Activated CD8-positive, alpha-beta memory T cell treated with anti-CD3 and anti-CD28 coated beads, Interleukin-2, amount 50 U/mL, for 24 hours (primary cell): ENCODE results near the gene CHMP2A.
"Not testable (repeated sequence)": the region's sequence is repeated elsewhere in the genome, so short reads cannot be mapped to it uniquely, and the experiment has no call there.

Experiments used
- DNase-seq: peaks from one replicate; pipeline ENCODE4 v3.0.0-alpha.2; 2020; ENCODE audit errors: extremely low read depth

Gene CHMP2A

GRCh38 chr19:58554494-58555368 is at the start of gene CHMP2A:
Gene CHMP2A, minus strand, starts transcription at chr19:58555105. Its CDS starts 893 bp downstream, at chr19:58554212.
- DNase-seq: peak; percentile 98

- no peak for DNase-seq
Measured at GRCh38 chr19:58586133-58586765, 31.3 kb upstream of the CHMP2A start.

- DNase-seq: no peak
Measured at GRCh38 chr19:58585442-58586132, 30.7 kb upstream of the CHMP2A start.

GRCh38 chr19:58584498-58585441 is 29.9 kb upstream of the CHMP2A start:
- no peak for DNase-seq

GRCh38 chr19:58582985-58583384 is 28.1 kb upstream of the CHMP2A start:
- no peak for DNase-seq

GRCh38 chr19:58581227-58582141 is 26.6 kb upstream of the CHMP2A start:
- DNase-seq: peak; percentile 72

- DNase-seq: no peak
Measured at GRCh38 chr19:58579473-58580142, 24.7 kb upstream of the CHMP2A start.

- no peak for DNase-seq
Measured at GRCh38 chr19:58578012-58578925, 23.4 kb upstream of the CHMP2A start.

GRCh38 chr19:58577581-58577980 is 22.7 kb upstream of the CHMP2A start:
- DNase-seq: not testable (repeated sequence)

GRCh38 chr19:58575183-58576041 is 20.5 kb upstream of the CHMP2A start:
- DNase-seq: peak; percentile 55

GRCh38 chr19:58573658-58574164 is 18.8 kb upstream of the CHMP2A start:
- DNase-seq: no peak

GRCh38 chr19:58572818-58573657 is 18.1 kb upstream of the CHMP2A start, which contains the start of gene MZF1:
Gene MZF1, minus strand, starts transcription at chr19:58573335. Its CDS starts 1,946 bp downstream, at chr19:58571389.
- peak; percentile 99 for DNase-seq

GRCh38 chr19:58572026-58572817 is 17.3 kb upstream of the CHMP2A start:
- no peak for DNase-seq

- no peak for DNase-seq
Measured at GRCh38 chr19:58571575-58571947, 16.7 kb upstream of the CHMP2A start.

- DNase-seq: no peak
Measured at GRCh38 chr19:58570770-58571574, 16.1 kb upstream of the CHMP2A start.
